GM12873 (cell line): ENCODE data around the gene PRSS33.

Experiments
- CTCF ChIP-seq: IDR thresholded peaks from 2 replicates; pipeline ENCODE4 v1.5.1; 2012; ENCODE audit warnings: low read depth, mild to moderate bottlenecking, moderate library complexity, low read length, control low read depth; ENCODE audit not compliant: insufficient read depth; ENCODE audit errors: missing control alignments

Gene PRSS33

DNA sequence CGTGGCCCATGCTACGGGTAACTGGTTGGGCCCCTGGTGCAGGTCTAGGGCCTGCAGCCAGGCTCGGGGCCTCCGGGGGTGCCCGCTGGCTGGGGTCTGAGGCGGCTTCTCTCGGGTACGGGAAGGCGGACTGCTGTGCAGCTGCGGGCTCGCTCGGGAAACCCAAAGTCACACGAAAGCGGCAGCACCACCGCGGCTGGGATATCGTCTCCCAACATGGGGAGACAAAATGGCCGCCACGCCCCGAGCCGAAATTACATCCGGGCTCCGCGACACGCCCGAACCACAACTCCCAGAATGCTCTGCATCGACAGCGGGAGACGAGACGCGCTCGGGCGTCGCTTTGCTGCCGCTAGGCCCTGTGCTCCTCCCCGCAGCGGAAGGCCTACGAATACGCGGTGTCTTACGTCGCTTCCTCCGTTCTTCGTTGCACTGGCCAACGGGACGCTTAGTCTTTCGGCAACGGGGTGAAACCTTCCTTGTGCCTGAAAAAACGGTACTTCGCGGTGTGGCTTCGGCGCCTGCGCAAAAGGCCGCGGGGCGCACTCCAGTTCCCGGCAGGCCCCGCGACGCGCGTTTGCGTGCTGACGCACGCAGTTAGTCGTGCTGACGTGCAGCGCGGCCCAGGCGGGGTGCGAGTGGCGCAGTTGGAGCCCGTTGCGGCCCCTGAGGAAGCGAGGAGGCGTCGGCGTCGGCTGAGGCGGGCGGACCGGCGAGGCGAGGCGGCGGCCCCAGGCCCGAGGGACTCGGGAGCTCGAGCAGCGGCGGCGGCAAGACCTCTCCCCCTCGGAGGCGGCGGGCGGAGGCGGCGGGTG lies 35.1 kb downstream of the PRSS33 start, which contains the start of gene SRRM2:
SRRM2 (plus strand) TSS at position 604 of the 815 bp plus-strand sequence. CDS start 3,727 bp downstream, outside the sequence.
- TF ChIP-seq CTCF, result no peak

DNA sequence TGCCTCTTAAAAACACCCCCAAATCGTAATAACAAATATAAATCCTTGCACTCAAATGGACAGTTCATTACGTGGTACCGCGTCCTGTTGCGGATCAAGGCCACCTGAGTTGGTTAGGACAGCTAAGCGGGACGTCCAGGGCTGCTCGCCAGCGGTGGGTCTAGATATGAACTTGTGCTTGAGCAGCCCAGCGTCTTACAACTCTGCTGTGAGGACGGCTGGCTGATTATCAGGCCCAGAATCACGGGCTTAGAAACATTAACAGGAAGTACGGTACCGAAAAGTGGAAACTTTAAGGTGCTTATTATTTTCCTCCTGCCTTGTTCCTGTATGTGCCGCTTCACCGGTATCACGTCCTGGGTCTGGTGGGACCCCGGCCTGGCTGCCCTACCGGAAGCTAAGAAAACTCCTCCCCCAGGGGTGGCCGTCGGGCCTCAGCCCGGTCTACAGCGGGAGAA lies 35.8 kb downstream of the PRSS33 start:
- TF ChIP-seq CTCF, result no peak

GRCh38 chr16:2749936-2750335 lies 37.4 kb downstream of the PRSS33 start:
- no peak for TF ChIP-seq CTCF

DNA sequence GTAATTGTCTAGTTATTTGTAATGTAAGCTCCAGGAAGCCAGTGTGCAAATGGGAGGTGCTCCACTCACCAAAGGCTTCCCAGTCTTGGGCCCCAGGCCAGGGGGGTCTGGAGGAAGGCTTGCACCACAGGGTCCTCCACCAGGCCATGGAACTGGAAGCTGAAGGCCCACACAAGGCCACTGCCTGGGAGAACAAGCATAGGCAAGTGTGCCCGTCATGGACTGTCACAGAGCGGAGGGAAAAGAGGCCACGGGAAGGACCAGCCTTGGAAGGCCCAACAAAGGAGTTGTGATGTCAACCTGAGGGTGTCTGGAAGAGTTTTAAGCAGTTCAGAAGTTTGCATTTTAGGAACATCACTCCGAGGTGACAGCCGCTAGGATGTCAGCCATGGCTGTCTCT lies 37.9 kb downstream of the PRSS33 start:
- no peak for TF ChIP-seq CTCF

- no peak for TF ChIP-seq CTCF
These were observed 38.5 kb downstream of the PRSS33 start for GRCh38 chr16:2748757-2749455.

DNA sequence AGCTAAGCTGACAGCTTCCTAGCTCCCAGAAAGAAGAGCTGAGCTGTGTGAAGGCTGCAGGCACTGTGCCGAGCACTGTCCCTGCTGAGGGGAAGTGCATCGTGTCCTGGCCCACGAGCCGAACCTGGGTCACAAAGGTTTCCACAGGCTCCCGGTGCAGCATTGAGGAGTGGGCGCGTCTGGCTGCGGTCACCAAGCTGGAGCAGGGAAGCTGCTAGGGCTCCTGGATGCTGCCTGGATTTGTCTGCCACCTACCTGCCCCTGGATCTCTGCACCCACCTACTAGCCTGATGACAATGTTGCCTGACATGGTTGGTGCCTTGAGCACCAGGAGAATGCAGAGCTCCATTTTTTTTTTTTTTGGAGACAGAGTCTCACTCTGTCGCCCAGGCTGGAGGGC lies 41.4 kb downstream of the PRSS33 start:
- no peak for TF ChIP-seq CTCF

- no peak for TF ChIP-seq CTCF
These were observed 42.1 kb downstream of the PRSS33 start for GRCh38 chr16:2745116-2745890.
